CD14-positive monocyte (primary cell): Measurements from ENCODE around the gene CCDC12. TPM values are rescaled to one million over a fixed set of nuclear protein-coding genes. Genes with fewer than 3 reads are reported as not detected.
A peak's percentile ranks its signal among the peaks of the same experiment; 100 is the strongest.

Source experiments
- DNase-seq, 3 donors: peaks; one replicate each; pipeline ENCODE4 v3.0.0-alpha.2; 2011 to 2022
- H2AFZ ChIP-seq: 2 replicates; pipeline ENCODE4 v1.6.0; 2012; ENCODE audit warnings: mild to moderate bottlenecking, low read depth, low read length, inconsistent platforms; ENCODE audit not compliant: insufficient read depth, poor library complexity, severe bottlenecking
- H3K27ac ChIP-seq, 2 donors: 1 replicate in 1 of 2; 2 replicates in 1 of 2; pipeline ENCODE4 v1.5.1; 2012 to 2013; ENCODE audit warnings: low read length in 2 of 2, control low read depth in 1 of 2, inconsistent platforms in 1 of 2, low read depth in 1 of 2, mild to moderate bottlenecking in 1 of 2
- H3K27me3 ChIP-seq, 2 donors: one replicate each; pipeline versions ENCODE4 v1.6.0 to v1.6.1; 2011 to 2013; ENCODE audit warnings: low read length in 2 of 2; ENCODE audit not compliant: control insufficient read depth in 2 of 2, insufficient read depth in 2 of 2
- H3K36me3 ChIP-seq, 2 donors: replicated peaks in 1 of 2; 1 replicate in 1 of 2; 2 replicates in 1 of 2; pipeline versions ENCODE4 v1.5.1 to v1.6.1; 2012 to 2013; ENCODE audit warnings: low read length in 2 of 2, control low read depth in 1 of 2, inconsistent platforms in 1 of 2, mild to moderate bottlenecking in 1 of 2; ENCODE audit not compliant: insufficient read depth in 2 of 2, control insufficient read depth in 1 of 2
- H3K4me1 ChIP-seq, 2 donors: 1 replicate in 1 of 2; 2 replicates in 1 of 2; pipeline versions ENCODE4 v1.5.1 to v1.6.1; 2012 to 2013; ENCODE audit warnings: low read length in 2 of 2, control low read depth in 1 of 2, inconsistent platforms in 1 of 2, mild to moderate bottlenecking in 1 of 2, moderate library complexity in 1 of 2; ENCODE audit not compliant: insufficient read depth in 2 of 2, control insufficient read depth in 1 of 2
- H3K4me2 ChIP-seq: replicated peaks from 2 replicates; pipeline ENCODE3; 2012; ENCODE audit warnings: low read length, moderate library complexity, mild to moderate bottlenecking; ENCODE audit not compliant: poor library complexity, severe bottlenecking; ENCODE audit errors: extremely low read depth
- H3K4me3 ChIP-seq, 3 experiments: fragments of 200-600 bp in 1 of 3; sonication (generic) in 1 of 3; replicated peaks in 1 of 3; 1 replicate in 2 of 3; 2 replicates in 1 of 3; pipeline ENCODE4 v1.5.1; 2011 to 2013; ENCODE audit warnings: low read length in 3 of 3, mild to moderate bottlenecking in 3 of 3, control low read depth in 2 of 3, low read depth in 2 of 3, inconsistent platforms in 1 of 3, moderate library complexity in 1 of 3
- H3K79me2 ChIP-seq: 2 replicates; pipeline ENCODE4 v1.6.0; 2012; ENCODE audit warnings: mild to moderate bottlenecking, control low read depth, inconsistent platforms, low read length, moderate library complexity; ENCODE audit not compliant: insufficient read depth
- H3K9ac ChIP-seq: 2 replicates; pipeline ENCODE4 v1.6.0; 2017; ENCODE audit warnings: low read length, mild to moderate bottlenecking; ENCODE audit not compliant: insufficient read depth, poor library complexity, severe bottlenecking
- H3K9me3 ChIP-seq, 2 donors: replicated peaks in 1 of 2; 1 replicate in 1 of 2; 2 replicates in 1 of 2; pipeline versions ENCODE4 v1.5.1 to v1.6.1; 2012 to 2013; ENCODE audit warnings: low read length in 2 of 2, control low read depth in 1 of 2; ENCODE audit not compliant: control insufficient read depth in 1 of 2, insufficient read depth in 1 of 2
- H4K20me1 ChIP-seq: 2 replicates; pipeline ENCODE4 v1.6.0; 2012; ENCODE audit warnings: mild to moderate bottlenecking, low read length, control low read depth, moderate library complexity; ENCODE audit not compliant: insufficient read depth
- H3K27ac Mint-ChIP-seq, 7 donors: one replicate each; pipeline ENCODE4 v1.8.0; 2020; ENCODE audit warnings: mild to moderate bottlenecking in 7 of 7, mixed read lengths in 7 of 7, moderate library complexity in 6 of 7, inconsistent platforms in 2 of 7
- H3K27me3 Mint-ChIP-seq, 3 donors: one replicate each; pipeline ENCODE4 v1.8.0; 2021 to 2022; ENCODE audit warnings: low read depth in 3 of 3, mild to moderate bottlenecking in 3 of 3, mixed read lengths in 3 of 3, moderate library complexity in 3 of 3, inconsistent platforms in 1 of 3
- H3K36me3 Mint-ChIP-seq, 2 donors: one replicate each; pipeline ENCODE4 v1.8.0; 2020; ENCODE audit warnings: mixed read lengths in 2 of 2, inconsistent platforms in 1 of 2, mild to moderate bottlenecking in 1 of 2
- H3K4me1 Mint-ChIP-seq: one replicate; pipeline ENCODE4 v1.8.0; 2020; ENCODE audit warnings: mild to moderate bottlenecking, mixed read lengths
- H3K4me3 Mint-ChIP-seq, 2 donors: one replicate each; pipeline ENCODE4 v1.8.0; 2020; ENCODE audit warnings: mild to moderate bottlenecking in 2 of 2, mixed read lengths in 2 of 2, moderate library complexity in 1 of 2
- H3K9me3 Mint-ChIP-seq, 7 donors: one replicate each; pipeline ENCODE4 v1.8.0; 2020 to 2022; ENCODE audit warnings: mixed read lengths in 7 of 7, mild to moderate bottlenecking in 6 of 7, moderate library complexity in 6 of 7, inconsistent platforms in 2 of 7
- CTCF ChIP-seq: fragments of 200-600 bp; IDR thresholded peaks from one replicate; pipeline ENCODE4 v1.8.0; 2022; ENCODE audit warnings: antibody characterized with exemption, mild to moderate bottlenecking
- WGBS: methylation state at CpG from one replicate; pipeline ENCODE4 v1.1.5; 2013; ENCODE audit warnings: missing lambda C conversion rate; ENCODE audit not compliant: insufficient coverage; 5-methylcytosine and 5-hydroxymethylcytosine counted together
- intact Hi-C, 2 donors: fragments of 100-400 bp; cut with micrococcal nuclease; formaldehyde crosslinking; loops; one replicate each; pipeline versions ENCODE4 v1.15.0 to v1.15.1; 2023
- polyA plus RNA-seq, 3 donors: library from polyadenylated mRNA; depleted of rRNA in 1 of 3; unstranded in 2 of 3; stranded (reverse) in 1 of 3; fragments of 300-500 nt in 2 of 3; fragments of >200 nt in 1 of 3; fragmentation: Illumina TruSeq in 2 of 3; gene quantifications; 1 replicate in 2 of 3; 2 replicates in 1 of 3; pipeline ENCODE4 v1.2.3, GENCODE V29; 2012 to 2021

CCDC12 gene
- polyA plus RNA-seq, 3 donors, result 50.1 to 70.7 (median 55.8) TPM

- Mint-ChIP-seq H3K4me3 (no peak overlapping the region), H3K27ac (peak overlapping the region in 2 of 7 donors; percentile 17 to 65)
- WGBS, result 100% methylated on average over 3 of the region's 4 CpGs
Observed at GRCh38 chr3:46918634-46919033, 57.9 kb downstream of the CCDC12 start.

DNA sequence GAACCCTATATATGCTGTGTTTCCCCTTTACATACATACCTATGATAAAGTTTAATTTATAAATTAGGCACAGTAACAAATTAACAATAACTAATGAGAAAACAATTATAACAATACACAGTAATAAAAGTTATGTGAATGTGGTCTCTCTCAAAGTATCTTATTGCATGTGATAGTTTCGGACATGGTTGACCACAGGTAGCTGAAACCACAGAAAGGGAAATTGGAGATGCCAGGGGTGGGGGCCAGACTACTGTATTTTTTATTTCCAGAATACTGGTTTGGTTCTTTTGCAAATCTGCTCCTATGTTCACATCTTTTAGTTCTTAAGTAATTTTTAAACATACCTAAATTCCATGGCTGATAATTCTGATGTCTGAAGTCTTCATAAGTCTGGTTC lies 58.3 kb downstream of the CCDC12 start:
- H3K36me3 Mint-ChIP-seq, result peaks cover 78 to 87% of the 10 kb centered on the region in 2 donors

More at GRCh38 chr3:46918634-46919033, 57.9 kb downstream of the CCDC12 start:
- no peak for TF ChIP-seq CTCF
- no peak for DNase-seq
- Histone ChIP-seq H4K20me1 (peaks cover 35% of the 10 kb centered on the region), H3K4me2 (no peak overlapping the region), H3K4me3 (no peak overlapping the region), H2AFZ (no peak overlapping the region), H3K9ac (no peak overlapping the region), H3K27ac (no peak overlapping the region), H3K27me3 (no peaks in the 10 kb centered on the region), H3K4me1 (peaks cover 0 to 2% of the 10 kb centered on the region in 2 donors), H3K9me3 (peaks cover 0 to 2% of the 10 kb centered on the region in 2 donors), H3K36me3 (peaks cover 65 to 89% of the 10 kb centered on the region in 2 donors), H3K79me2 (peaks cover 22% of the 10 kb centered on the region)
- Mint-ChIP-seq H3K4me1 (peaks cover under 1% of the 10 kb centered on the region), H3K36me3 (peaks cover 79 to 90% of the 10 kb centered on the region in 2 donors), H3K9me3 (peaks cover 0 to 5% (median 0%) of the 10 kb centered on the region in 7 donors), H3K27me3 (peaks cover 0 to 1% (median 0%) of the 10 kb centered on the region in 3 donors)
- intact Hi-C loops, result no loop called here

More for the DNA sequence above, 58.3 kb downstream of the CCDC12 start:
- no peak overlapping the region for H2AFZ ChIP-seq
- no peak for DNase-seq
- Mint-ChIP-seq H3K9me3 (peaks cover 0 to 5% (median 0%) of the 10 kb centered on the region in 7 donors), H3K27ac (peak overlapping the region in 1 of 7 donors; percentile 17), H3K4me1 (peaks cover 2% of the 10 kb centered on the region), H3K27me3 (peaks cover 0 to 1% (median 0%) of the 10 kb centered on the region in 3 donors), H3K4me3 (no peak overlapping the region)
- peaks cover 30% of the 10 kb centered on the region for H4K20me1 ChIP-seq
- no peak overlapping the region for H3K9ac ChIP-seq
- H3K27ac ChIP-seq, result no peak overlapping the region
- no peaks in the 10 kb centered on the region for H3K4me1 ChIP-seq
- intact Hi-C loops, result no loop called here
- H3K79me2 ChIP-seq, result peaks cover 18% of the 10 kb centered on the region
- H3K36me3 ChIP-seq, result peaks cover 61 to 88% of the 10 kb centered on the region in 2 donors
- no peak overlapping the region for H3K4me2 ChIP-seq
- WGBS, result no CpG with 5 or more reads among the region's 1 CpG
- no peak for TF ChIP-seq CTCF
- peaks cover 0 to 2% of the 10 kb centered on the region in 2 donors for H3K9me3 ChIP-seq
- no peaks in the 10 kb centered on the region for H3K27me3 ChIP-seq
- no peak overlapping the region for H3K4me3 ChIP-seq
